Heart left ventricle (tissue), 16 donors: Measurements from ENCODE around the gene COX7A2L. TPM values are rescaled to one million over a fixed set of nuclear protein-coding genes. Genes with fewer than 3 reads are reported as not detected.

ENCODE experiments used
- ATAC-seq, 4 donors: fragments of 200-7000 bp; cut with Tn5 transposase; one replicate each; pipeline ENCODE4 v1.9.1; 2020 to 2022; ENCODE audit warnings: moderate library complexity in 4 of 4, mild to moderate bottlenecking in 3 of 4, moderate number of reproducible peaks in 1 of 4
- DNase-seq, 5 donors: peaks; one replicate each; pipeline ENCODE4 v3.0.0-alpha.2; 2020
- H3K27ac ChIP-seq, 12 donors: fragments of 200-600 bp; sonication (generic) in 4 of 12; one replicate each; pipeline versions ENCODE4 v1.5.0 to v1.8.0; 2016 to 2022; ENCODE audit warnings: mild to moderate bottlenecking in 2 of 12
- H3K27me3 ChIP-seq, 9 donors: fragments of 200-600 bp; sonication (generic) in 2 of 9; one replicate each; pipeline versions ENCODE4 v1.5.1 to v1.8.0; 2016 to 2022; ENCODE audit warnings: mild to moderate bottlenecking in 3 of 9
- H3K36me3 ChIP-seq, 9 donors: fragments of 200-600 bp; sonication (generic) in 2 of 9; one replicate each; pipeline versions ENCODE4 v1.5.0 to v1.8.0; 2018 to 2022; ENCODE audit warnings: mild to moderate bottlenecking in 2 of 9
- H3K4me1 ChIP-seq, 12 donors: fragments of 200-600 bp; sonication (generic) in 4 of 12; one replicate each; pipeline versions ENCODE4 v1.5.0 to v1.8.0; 2016 to 2022; ENCODE audit warnings: mild to moderate bottlenecking in 3 of 12
- H3K4me3 ChIP-seq, 12 donors: fragments of 200-600 bp; sonication (generic) in 4 of 12; one replicate each; pipeline versions ENCODE4 v1.5.0 to v1.8.0; 2017 to 2022; ENCODE audit warnings: mild to moderate bottlenecking in 9 of 12, moderate library complexity in 4 of 12
- H3K9me3 ChIP-seq, 12 donors: fragments of 200-600 bp; sonication (generic) in 4 of 12; one replicate each; pipeline versions ENCODE4 v1.5.0 to v1.8.0; 2016 to 2022; ENCODE audit warnings: mild to moderate bottlenecking in 1 of 12
- CTCF ChIP-seq, 12 donors: fragments of 200-600 bp; sonication (generic) in 4 of 12; IDR thresholded peaks; one replicate each; pipeline versions ENCODE4 v1.5.0 to v1.8.0; 2018 to 2022; ENCODE audit warnings: antibody characterized with exemption in 12 of 12, mild to moderate bottlenecking in 5 of 12
- POLR2A ChIP-seq, 2 donors: fragments of 450-650 bp; IDR thresholded peaks; one replicate each; pipeline ENCODE4 v1.6.1; 2017; ENCODE audit warnings: antibody characterized with exemption in 2 of 2, mild to moderate bottlenecking in 2 of 2, moderate library complexity in 2 of 2
- WGBS, 4 donors: extraction: QIAGEN DNeasy Blood & Tissue Kit in 2 of 4; methylation state at CpG; one replicate each; pipeline versions ENCODE4 v1.1.5 to v1.1.7; 2013 to 2018; 5-methylcytosine and 5-hydroxymethylcytosine counted together
- intact Hi-C, 10 donors: fragments of 100-400 bp; cut with DNase I; formaldehyde crosslinking; loops; one replicate each; pipeline versions ENCODE4 v1.11.1 to v1.14.2; 2022
- long read RNA-seq, 3 donors: library from polyadenylated mRNA; unstranded; transcript quantifications; one replicate each; pipeline ENCODE4 v2.0.0, GENCODE V29; 2020 to 2021
- polyA plus RNA-seq, 2 donors: library from polyadenylated mRNA; stranded (reverse); fragments of 200-250 nt; gene quantifications; one replicate each; pipeline ENCODE4 v1.2.3, GENCODE V29; 2013
- total RNA-seq, 9 donors: library from RNA; depleted of rRNA in 2 of 9; stranded (reverse); fragments of >200 nt in 2 of 9; fragmentation: NEBNext Ultra II Directional in 3 of 9; extraction: Animal tissue kit (Norgen Biotek cat#: 25700) in 3 of 9; gene quantifications; one replicate each; pipeline versions ENCODE4 v1.1.0 to v1.2.4, GENCODE V29; 2016 to 2023
- donor health status: ischemic (EF 13 %, LVEDD 7.1; RV severe dilation, severe dysfunction).
- donor health status: healthy with polysubstance abuse.
- donor health status: DM: no; HTN: yes; CAD: no.
- donor health status: DM: no; HTN: no; CAD: no.
- donor health status: ischemic (EF 25% LVEDD 6.9; RV normal size, moderate dysfunction).
- donor health status: ischemic (EF 25% LVEDD 5.7; RV mildly dilated, moderate dysfunction).
- donor health status: healthy.
- donor health status: DM: yes; HTN: yes; CAD: no.
- donor health status: ischemic (EF 35%, LVEDD 5.7; RV mildly dilated, moderate dysfunction).
- donor health status: nonischemic (EF 11% LVEDD 7.7; RV severe dilation, severe dysfunction).
- donor health status: DM: yes; HTN: yes; CAD: no.
- donor health status: PGD.
- donor health status: ischemic (EF 29% LVEDD 5.4; RV normal size, mild dysfunction).
- donor health status: nonischemic (EF 23%, LVEDD 6.1; RV moderate dilation, normal function).

Gene COX7A2L
- total RNA-seq, result 100 to 1,000 TPM in 5 of 9 donors, 10 to 100 TPM in 4; 87.0 to 138 (median 105) TPM
- 100 to 1,000 TPM in 1 of 2 donors, 10 to 100 TPM in 1; 57.2 to 122 TPM for polyA plus RNA-seq
- long read RNA-seq, donor 1, transcript COX7A2L-201 (3 exons, 1,112 nt), result major isoform, 142 of 143 reads
- long read RNA-seq, donor 1, partial matches to known transcripts, result 0 of 143 reads
- long read RNA-seq, donor 1, other reads (novel, unspliced or antisense), result 1 of 143 reads
- long read RNA-seq, donor 2, transcript COX7A2L-201 (3 exons, 1,112 nt), result major isoform, 471 of 476 reads
- long read RNA-seq, donor 2, partial matches to known transcripts, result 0 of 476 reads
- long read RNA-seq, donor 2, other reads (novel, unspliced or antisense), result 4 of 476 reads
- long read RNA-seq, donor 3, transcript COX7A2L-201 (3 exons, 1,112 nt), result major isoform, 106 of 107 reads
- long read RNA-seq, donor 3, partial matches to known transcripts, result 0 of 107 reads
- long read RNA-seq, donor 3, other reads (novel, unspliced or antisense), result 1 of 107 reads

GRCh38 chr2:42360890-42361727, at the start of gene COX7A2L:
COX7A2L (minus strand) TSS chr2:42361217; CDS start chr2:42361161, 56 bp downstream.
- H3K9me3 ChIP-seq, result no peaks in the 10 kb centered on the region
- intact Hi-C loops, result loop anchor here in 8 of 10 donors (2.0 to 10.0 kb wide), 4 partner anchors 264 to 1244 kb away; no protein-coding TSS in a partner anchor
- 0 to 1% (median 0%) methylated on average over 35 to 61 of the region's 61 CpGs for WGBS, 4 donors
- DNase-seq (peak; percentile 96 to 98 (median 98)), ATAC-seq (peak; percentile 99 to 100 (median 99))
- peaks cover 0 to 4% (median 0%) of the 10 kb centered on the region in 9 donors for H3K36me3 ChIP-seq
- H3K4me1 ChIP-seq, result peaks cover 0 to 36% (median 27%) of the 10 kb centered on the region in 12 donors
- H3K4me3 ChIP-seq, result peak within 1 kb of the TSS; percentile 77 to 100 (median 94)
- no peaks in the 10 kb centered on the region for H3K27me3 ChIP-seq
- H3K27ac ChIP-seq, result peak within 1 kb of the TSS; percentile 90 to 100 (median 94)
- TF ChIP-seq CTCF (IDR thresholded peaks at IDR 0.05), result peak in 10 of 12 donors; percentile 9 to 57 (median 32)
- peak in 1 of 2 donors; percentile 47 for TF ChIP-seq POLR2A (IDR thresholded peaks at IDR 0.05)

DNA sequence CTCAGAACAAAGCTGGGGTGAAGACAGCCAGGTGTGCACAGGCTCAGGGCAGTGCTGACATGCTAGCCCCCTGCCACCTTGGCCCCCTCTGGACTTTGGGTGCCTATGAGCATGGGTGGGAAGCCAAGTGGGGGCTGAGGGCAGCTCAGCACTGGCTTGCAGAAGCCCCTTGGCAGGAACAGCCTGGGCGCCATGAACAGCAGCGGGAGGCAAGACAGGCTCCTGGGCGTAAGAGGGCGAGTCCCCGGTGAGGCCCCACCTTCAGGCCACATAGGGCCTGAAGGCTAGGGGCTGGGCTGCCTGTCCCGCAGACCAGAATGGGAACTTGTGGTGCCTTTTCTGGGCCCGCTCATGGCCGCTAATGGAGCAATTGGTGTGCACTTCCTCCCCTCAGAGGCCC, 47.0 kb upstream of the COX7A2L start:
- Histone ChIP-seq H3K9me3 (peaks cover 0 to 2% (median 0%) of the 10 kb centered on the region in 12 donors), H3K4me1 (no peaks in the 10 kb centered on the region), H3K27ac (no peak overlapping the region), H3K4me3 (no peak overlapping the region), H3K27me3 (no peaks in the 10 kb centered on the region), H3K36me3 (no peaks in the 10 kb centered on the region)
- no peak for DNase-seq
- TF ChIP-seq CTCF (IDR thresholded peaks at IDR 0.05) (no peak), POLR2A (IDR thresholded peaks at IDR 0.05) (no peak)
- ATAC-seq, result no peak
- intact Hi-C loops, result no loop called here
- WGBS, 4 donors, result 80 to 99% (median 97%) methylated on average over 2 to 8 of the region's 8 CpGs

DNA sequence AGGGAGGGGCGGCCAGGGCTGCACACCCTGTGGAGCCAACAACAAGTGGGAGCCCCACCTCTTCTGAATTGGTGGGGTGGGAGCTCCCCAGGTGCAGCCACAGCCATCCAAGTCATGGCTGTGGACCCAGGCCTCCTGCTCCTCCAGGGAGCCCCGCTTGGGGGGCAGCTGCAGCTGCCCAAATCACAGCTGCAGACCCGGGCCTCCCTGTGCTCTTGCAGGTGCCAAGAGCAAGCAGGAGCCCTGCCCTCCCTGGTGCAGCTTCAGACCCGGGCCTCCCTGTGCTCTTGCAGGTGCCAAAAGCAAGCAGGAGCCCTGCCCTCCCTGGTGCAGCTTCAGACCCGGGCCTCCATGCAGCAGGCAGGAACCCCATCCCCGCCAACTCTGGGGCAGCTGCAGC, 46.5 kb upstream of the COX7A2L start:
- Histone ChIP-seq H3K27me3 (no peaks in the 10 kb centered on the region), H3K36me3 (no peaks in the 10 kb centered on the region)
- WGBS, 4 donors, result 84 to 100% (median 91%) methylated on average over 3 to 6 of the region's 6 CpGs

More for the DNA sequence above, 46.5 kb upstream of the COX7A2L start:
- Histone ChIP-seq H3K27ac (no peak overlapping the region), H3K4me3 (no peak overlapping the region), H3K4me1 (no peaks in the 10 kb centered on the region), H3K9me3 (no peaks in the 10 kb centered on the region)
- ATAC-seq (no peak), DNase-seq (no peak)
- no peak for TF ChIP-seq POLR2A (IDR thresholded peaks at IDR 0.05)
- no peak for TF ChIP-seq CTCF (IDR thresholded peaks at IDR 0.05)
- intact Hi-C loops, result no loop called here
